HUES6 (cell line): ENCODE results near the gene COL13A1.

ENCODE experiments used
- H3K27ac ChIP-seq: 2 replicates; pipeline ENCODE4 v1.7.0; 2013; ENCODE audit warnings: low read depth, mild to moderate bottlenecking, low read length, inconsistent platforms
- H3K27me3 ChIP-seq: 2 replicates; pipeline ENCODE4 v1.6.1; 2013; ENCODE audit warnings: low read length; ENCODE audit not compliant: control insufficient read depth, insufficient read depth
- H3K36me3 ChIP-seq: 2 replicates; pipeline ENCODE4 v1.6.1; 2013; ENCODE audit warnings: low read length; ENCODE audit not compliant: control insufficient read depth, insufficient read depth
- H3K4me1 ChIP-seq: 2 replicates; pipeline ENCODE4 v1.6.1; 2013; ENCODE audit warnings: low read length; ENCODE audit not compliant: control insufficient read depth, insufficient read depth
- H3K4me3 ChIP-seq: 2 replicates; pipeline ENCODE4 v1.5.1; 2013; ENCODE audit warnings: low read depth, low read length
- H3K9ac ChIP-seq: one replicate; pipeline ENCODE4 v1.6.1; 2013; ENCODE audit warnings: mild to moderate bottlenecking, low read length
- H3K9me3 ChIP-seq: 2 replicates; pipeline ENCODE4 v1.6.1; 2013; ENCODE audit warnings: low read depth, low read length; ENCODE audit not compliant: control insufficient read depth, insufficient read depth

Gene COL13A1

DNA sequence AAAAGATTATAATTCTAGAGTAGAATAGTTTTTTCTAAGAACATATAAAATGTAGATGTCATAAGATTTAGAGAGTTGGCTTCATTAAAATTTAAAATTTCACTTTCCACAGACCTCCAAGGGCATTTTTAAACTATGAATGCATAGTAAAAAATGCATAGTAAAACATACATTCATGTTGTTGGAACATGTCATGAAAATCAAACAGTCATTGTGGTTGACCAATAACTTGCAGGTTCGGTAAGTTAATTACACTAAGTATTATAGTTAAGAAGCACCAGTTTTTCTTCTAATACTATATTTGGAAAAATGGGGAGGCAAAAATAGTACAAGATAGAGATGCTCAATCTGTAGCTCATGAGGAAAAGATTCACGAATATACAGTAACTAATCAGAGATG is 189.4 kb downstream of the COL13A1 start:
- Histone ChIP-seq H3K36me3 (no peaks in the 10 kb centered on the region), H3K27ac (no peak overlapping the region), H3K9ac (no peak overlapping the region), H3K27me3 (peaks cover 6% of the 10 kb centered on the region; the same call in 1 of the 2 replicates), H3K4me3 (no peak overlapping the region), H3K9me3 (peaks cover 2% of the 10 kb centered on the region; the same call in 1 of the 2 replicates), H3K4me1 (no peaks in the 10 kb centered on the region)

GRCh38 chr10:69994262-69994661 is 192.6 kb downstream of the COL13A1 start:
- no peak overlapping the region for H3K27ac ChIP-seq
- H3K9ac ChIP-seq, result no peak overlapping the region
- H3K9me3 ChIP-seq, result peaks cover 2% of the 10 kb centered on the region; the same call in 1 of the 2 replicates
- H3K4me3 ChIP-seq, result no peak overlapping the region
- H3K27me3 ChIP-seq, result 0 out of 2 replicates have a peak, but pooled peaks cover 6% of the 10 kb centered on the region
- no peaks in the 10 kb centered on the region for H3K36me3 ChIP-seq
- H3K4me1 ChIP-seq, result no peaks in the 10 kb centered on the region

DNA sequence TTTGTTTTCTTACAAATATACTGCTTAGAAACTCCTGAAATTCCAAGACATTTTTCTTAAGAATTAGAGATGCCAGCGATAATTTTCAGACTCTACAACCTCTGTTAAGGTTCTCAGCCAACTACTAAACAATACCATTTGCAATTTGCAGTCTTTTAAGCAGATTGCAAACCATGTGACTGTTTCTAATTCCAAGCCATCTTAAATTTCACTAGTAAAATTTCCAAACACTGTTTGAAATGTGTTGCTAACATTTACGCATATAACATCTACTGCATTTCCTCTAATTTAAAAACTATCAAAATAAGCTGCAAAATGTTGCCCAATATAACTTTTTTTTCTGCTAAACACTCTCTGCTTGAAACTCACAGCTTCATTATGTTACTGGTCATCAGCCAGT is 194.9 kb downstream of the COL13A1 start:
- Histone ChIP-seq H3K9ac (no peak overlapping the region), H3K4me3 (no peak overlapping the region), H3K36me3 (no peaks in the 10 kb centered on the region), H3K27me3 (0 out of 2 replicates have a peak, but pooled peaks cover 6% of the 10 kb centered on the region), H3K4me1 (no peaks in the 10 kb centered on the region), H3K27ac (no peak overlapping the region), H3K9me3 (peaks cover 2% of the 10 kb centered on the region; the same call in 1 of the 2 replicates)

DNA sequence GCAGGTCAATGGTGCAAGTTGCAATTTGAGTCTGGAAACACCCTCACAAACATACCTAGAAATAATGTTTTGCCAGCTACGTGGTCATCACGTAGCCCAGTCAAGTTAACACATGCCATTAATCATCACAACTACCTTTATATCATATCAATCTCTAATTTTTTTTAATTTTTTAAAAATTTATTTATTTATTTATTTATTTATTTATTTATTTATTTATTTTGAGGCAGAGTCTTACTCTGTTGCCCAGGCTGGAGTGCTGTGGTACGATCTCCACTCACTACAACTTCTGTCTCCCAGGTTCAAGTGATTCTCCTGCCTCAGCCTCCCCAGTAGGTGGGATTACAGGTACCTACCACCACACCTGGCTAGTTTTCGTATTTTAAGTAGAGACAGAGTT is 198.6 kb downstream of the COL13A1 start:
- Histone ChIP-seq H3K9me3 (no peaks in the 10 kb centered on the region; the same call in 1 of the 2 replicates), H3K4me3 (no peak overlapping the region), H3K27me3 (0 out of 2 replicates have a peak, but pooled peaks cover 6% of the 10 kb centered on the region), H3K4me1 (no peaks in the 10 kb centered on the region), H3K36me3 (no peaks in the 10 kb centered on the region), H3K9ac (no peak overlapping the region), H3K27ac (no peak overlapping the region)

GRCh38 chr10:70007116-70007820 is 205.6 kb downstream of the COL13A1 start:
- no peaks in the 10 kb centered on the region for H3K36me3 ChIP-seq
- peaks cover 3% of the 10 kb centered on the region; the same call in 1 of the 2 replicates for H3K27me3 ChIP-seq
- peaks cover 3% of the 10 kb centered on the region; the same call in 1 of the 2 replicates for H3K9me3 ChIP-seq
- no peak overlapping the region for H3K4me3 ChIP-seq
- no peak overlapping the region for H3K27ac ChIP-seq
- H3K4me1 ChIP-seq, result no peaks in the 10 kb centered on the region
- H3K9ac ChIP-seq, result no peak overlapping the region
